ACC112 (cell line): ENCODE measurements around the gene PRDM16.

Experiments
- H2AFZ ChIP-seq: fragments of 200-600 bp; sonication (generic); one replicate; pipeline ENCODE4 v1.6.0; 2017; ENCODE audit warnings: antibody characterized with exemption, low read length; ENCODE audit not compliant: unreplicated experiment
- H3K27ac ChIP-seq: fragments of 200-600 bp; sonication (generic); 2 replicates; pipeline ENCODE4 v1.5.1; 2014; ENCODE audit warnings: low read depth, mild to moderate bottlenecking, antibody characterized with exemption, low read length, moderate library complexity
- H3K27me3 ChIP-seq: fragments of 200-600 bp; sonication (generic); 2 replicates; pipeline ENCODE4 v1.6.1; 2014; ENCODE audit warnings: mild to moderate bottlenecking, antibody characterized with exemption, low read length, moderate library complexity, mixed read lengths; ENCODE audit not compliant: insufficient read depth
- H3K36me3 ChIP-seq: fragments of 200-600 bp; sonication (generic); 2 replicates; pipeline ENCODE4 v1.6.1; 2016; ENCODE audit warnings: mild to moderate bottlenecking, antibody characterized with exemption, low read length, moderate library complexity, mixed read lengths; ENCODE audit not compliant: insufficient read depth
- H3K4me1 ChIP-seq: fragments of 200-600 bp; sonication (generic); one replicate; pipeline ENCODE4 v1.6.1; 2016; ENCODE audit warnings: low read length, mixed read lengths; ENCODE audit not compliant: insufficient read depth, unreplicated experiment, control insufficient read depth
- H3K4me3 ChIP-seq: fragments of 200-600 bp; sonication (generic); 2 replicates; pipeline ENCODE4 v1.5.1; 2014; ENCODE audit warnings: mild to moderate bottlenecking, low read depth, low read length
- H3K79me2 ChIP-seq: fragments of 200-600 bp; sonication (generic); one replicate; pipeline ENCODE4 v1.6.0; 2016; ENCODE audit warnings: low read length; ENCODE audit not compliant: control insufficient read depth, unreplicated experiment, insufficient read depth

The PRDM16 gene

DNA sequence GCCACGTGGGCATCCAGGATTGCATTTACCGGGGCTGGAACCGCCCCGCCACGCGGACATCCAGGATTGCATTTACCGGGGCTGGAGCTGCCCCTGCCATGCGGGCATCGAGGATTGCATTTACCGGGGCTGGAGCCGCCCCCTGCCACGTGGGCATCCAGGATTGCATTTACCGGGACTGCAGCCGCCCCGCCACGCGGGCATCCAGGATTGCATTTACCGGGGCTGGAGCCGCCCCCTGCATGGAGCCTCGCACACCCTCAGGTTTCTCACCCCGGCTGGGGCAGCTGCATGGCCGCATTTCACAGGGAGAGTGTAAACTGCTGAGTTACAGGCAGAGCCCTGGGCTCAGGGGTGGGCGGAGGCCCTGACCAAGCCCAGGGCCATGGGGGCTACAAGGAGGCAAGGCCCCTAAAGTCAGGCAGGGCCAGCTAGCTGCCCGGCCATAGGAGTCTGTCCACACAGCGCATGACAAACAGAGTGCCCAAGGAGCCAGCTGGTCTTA lies 218.7 kb downstream of the PRDM16 start:
- Histone ChIP-seq H3K27ac (no peak overlapping the region), H3K4me1 (no peaks in the 10 kb centered on the region), H3K36me3 (no peaks in the 10 kb centered on the region), H3K79me2 (no peaks in the 10 kb centered on the region), H2AFZ (no peak overlapping the region), H3K4me3 (no peak overlapping the region), H3K27me3 (peaks cover 7% of the 10 kb centered on the region; the same call in 1 of the 2 replicates)

GRCh38 chr1:3289502-3289901 lies 220.5 kb downstream of the PRDM16 start:
- H3K4me3 ChIP-seq = no peak overlapping the region
- H3K4me1 ChIP-seq = no peaks in the 10 kb centered on the region
- H2AFZ ChIP-seq = no peak overlapping the region
- H3K79me2 ChIP-seq = no peaks in the 10 kb centered on the region
- H3K36me3 ChIP-seq = no peaks in the 10 kb centered on the region
- no peaks in the 10 kb centered on the region for H3K27me3 ChIP-seq
- no peak overlapping the region for H3K27ac ChIP-seq

DNA sequence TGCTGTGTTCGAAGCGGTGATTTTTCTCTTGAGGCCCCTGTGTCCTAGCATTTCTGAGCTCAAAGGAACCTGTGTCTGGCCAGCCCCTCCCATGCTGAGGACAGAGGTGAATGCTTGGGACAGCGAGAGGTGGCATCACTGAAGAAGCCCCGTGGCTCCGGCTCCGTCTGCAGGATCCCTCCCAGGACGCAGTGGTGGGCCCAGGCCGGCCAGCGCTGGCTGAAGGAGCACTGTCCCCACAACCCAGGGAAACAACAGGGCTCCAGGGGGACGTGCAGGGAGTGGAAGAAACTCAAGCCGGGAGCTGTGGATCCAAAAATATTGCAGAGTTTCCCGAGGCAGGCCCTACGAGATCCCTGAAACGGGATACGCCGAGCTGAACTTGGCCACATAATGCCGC lies 221.4 kb downstream of the PRDM16 start:
- no peaks in the 10 kb centered on the region for H3K36me3 ChIP-seq
- no peak overlapping the region for H3K4me3 ChIP-seq
- no peaks in the 10 kb centered on the region for H3K4me1 ChIP-seq
- no peak overlapping the region for H3K27ac ChIP-seq
- no peaks in the 10 kb centered on the region for H3K79me2 ChIP-seq
- no peak overlapping the region for H2AFZ ChIP-seq
- H3K27me3 ChIP-seq = no peaks in the 10 kb centered on the region

GRCh38 chr1:3290915-3291314 lies 221.9 kb downstream of the PRDM16 start:
- no peaks in the 10 kb centered on the region for H3K4me1 ChIP-seq
- H2AFZ ChIP-seq = no peak overlapping the region
- no peaks in the 10 kb centered on the region for H3K79me2 ChIP-seq
- H3K27ac ChIP-seq = no peak overlapping the region
- no peaks in the 10 kb centered on the region for H3K27me3 ChIP-seq
- no peak overlapping the region for H3K4me3 ChIP-seq
- no peaks in the 10 kb centered on the region for H3K36me3 ChIP-seq

DNA sequence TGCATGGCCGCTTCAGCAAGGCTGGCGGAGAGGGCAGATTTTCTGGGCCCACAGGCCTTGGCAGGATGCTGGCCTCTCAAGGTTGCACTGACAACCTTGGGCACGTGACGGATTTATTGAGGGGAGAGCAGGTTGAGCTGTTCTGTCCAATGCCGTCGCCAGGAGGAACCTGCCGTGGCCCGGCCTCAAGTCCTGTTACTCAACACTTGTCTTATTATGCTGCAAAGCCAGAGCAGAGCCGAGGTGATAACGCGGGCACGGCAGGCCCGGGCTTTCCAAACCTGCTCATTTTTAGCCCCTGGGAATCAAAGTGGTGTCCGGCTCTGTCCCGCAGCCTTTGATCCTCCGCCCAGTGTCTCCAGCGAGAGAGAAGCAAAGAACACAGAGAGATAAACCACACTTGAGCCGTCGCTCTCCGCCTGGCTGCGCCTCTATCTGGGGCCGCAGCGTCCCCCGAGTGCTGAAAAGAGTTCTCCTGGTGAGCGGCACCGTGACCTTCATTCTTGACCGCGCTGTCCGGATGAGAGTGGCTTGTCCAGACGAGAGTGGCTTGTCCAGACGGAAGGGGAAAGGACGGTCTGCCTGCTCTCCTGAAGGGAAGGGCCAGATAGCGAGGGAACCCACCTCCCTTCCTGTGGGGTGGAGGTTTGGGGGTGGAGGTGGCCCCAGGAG lies 223.2 kb downstream of the PRDM16 start:
- no peaks in the 10 kb centered on the region for H3K27me3 ChIP-seq
- H3K4me1 ChIP-seq = no peaks in the 10 kb centered on the region
- no peak overlapping the region for H3K27ac ChIP-seq
- no peaks in the 10 kb centered on the region for H3K79me2 ChIP-seq
- no peak overlapping the region for H2AFZ ChIP-seq
- H3K36me3 ChIP-seq = no peaks in the 10 kb centered on the region
- H3K4me3 ChIP-seq = no peak overlapping the region

GRCh38 chr1:3292868-3293562 lies 224.0 kb downstream of the PRDM16 start:
- Histone ChIP-seq H3K79me2 (no peaks in the 10 kb centered on the region), H3K27ac (no peak overlapping the region), H3K4me3 (no peak overlapping the region), H2AFZ (no peak overlapping the region), H3K36me3 (no peaks in the 10 kb centered on the region), H3K27me3 (no peaks in the 10 kb centered on the region), H3K4me1 (no peaks in the 10 kb centered on the region)

- Histone ChIP-seq H3K27ac (no peak overlapping the region), H3K79me2 (no peaks in the 10 kb centered on the region), H3K27me3 (no peaks in the 10 kb centered on the region), H3K4me3 (no peak overlapping the region), H2AFZ (no peak overlapping the region), H3K4me1 (no peaks in the 10 kb centered on the region), H3K36me3 (no peaks in the 10 kb centered on the region)
These were observed 224.6 kb downstream of the PRDM16 start for GRCh38 chr1:3293563-3294080.

GRCh38 chr1:3294450-3294849 lies 225.4 kb downstream of the PRDM16 start:
- H2AFZ ChIP-seq = no peak overlapping the region
- no peaks in the 10 kb centered on the region for H3K36me3 ChIP-seq
- no peaks in the 10 kb centered on the region for H3K79me2 ChIP-seq
- no peaks in the 10 kb centered on the region for H3K4me1 ChIP-seq
- H3K4me3 ChIP-seq = no peak overlapping the region
- no peaks in the 10 kb centered on the region for H3K27me3 ChIP-seq
- no peak overlapping the region for H3K27ac ChIP-seq

GRCh38 chr1:3295846-3296245 lies 226.8 kb downstream of the PRDM16 start:
- Histone ChIP-seq H3K4me1 (no peaks in the 10 kb centered on the region), H3K4me3 (no peak overlapping the region), H3K36me3 (no peaks in the 10 kb centered on the region), H2AFZ (no peak overlapping the region), H3K27ac (no peak overlapping the region), H3K27me3 (no peaks in the 10 kb centered on the region), H3K79me2 (no peaks in the 10 kb centered on the region)

GRCh38 chr1:3296326-3296725 lies 227.3 kb downstream of the PRDM16 start:
- Histone ChIP-seq H2AFZ (no peak overlapping the region), H3K27ac (no peak overlapping the region), H3K27me3 (no peaks in the 10 kb centered on the region), H3K36me3 (no peaks in the 10 kb centered on the region), H3K79me2 (no peaks in the 10 kb centered on the region), H3K4me3 (no peak overlapping the region), H3K4me1 (no peaks in the 10 kb centered on the region)

GRCh38 chr1:3296826-3297225 lies 227.8 kb downstream of the PRDM16 start:
- H2AFZ ChIP-seq = no peak overlapping the region
- H3K27me3 ChIP-seq = no peaks in the 10 kb centered on the region
- no peak overlapping the region for H3K27ac ChIP-seq
- no peak overlapping the region for H3K4me3 ChIP-seq
- H3K79me2 ChIP-seq = no peaks in the 10 kb centered on the region
- no peaks in the 10 kb centered on the region for H3K4me1 ChIP-seq
- no peaks in the 10 kb centered on the region for H3K36me3 ChIP-seq
